Common myeloid progenitor, CD34-positive (primary cell): ENCODE results near the gene SORBS2.

Experiments
- CTCF ChIA-PET: fragments of 350-600 bp; sonication (Branson Sonifier 250); formaldehyde crosslinking; loops from one replicate; lab custom pipeline; 2021; ENCODE audit warnings: antibody characterized with exemption; lab: Charles Lee
- POLR2A ChIA-PET: fragments of 350-600 bp; sonication (Branson Sonifier 250); formaldehyde crosslinking; loops from one replicate; lab custom pipeline; 2021; ENCODE audit warnings: antibody characterized with exemption; lab: Charles Lee
- DNase-seq, 3 donors: peaks; one replicate each; pipeline versions ENCODE4 v3.0.0 to v3.0.0-alpha.2; 2013
- H3K27ac ChIP-seq, 2 experiments: 1 replicate in 1 of 2; 2 replicates in 1 of 2; pipeline ENCODE4 v1.7.0; 2013; ENCODE audit warnings: inconsistent platforms in 2 of 2, low read length in 2 of 2, mild to moderate bottlenecking in 2 of 2, low read depth in 1 of 2, moderate library complexity in 1 of 2; ENCODE audit not compliant: severe bottlenecking in 2 of 2, insufficient read depth in 1 of 2, poor library complexity in 1 of 2
- H3K27me3 ChIP-seq, 5 experiments: replicated peaks in 2 of 5; 1 replicate in 3 of 5; 2 replicates in 2 of 5; pipeline versions ENCODE4 v1.6.1 to v1.7.0; 2013; ENCODE audit warnings: low read length in 4 of 5, mild to moderate bottlenecking in 2 of 5, moderate library complexity in 2 of 5, inconsistent platforms in 1 of 5; ENCODE audit not compliant: insufficient read depth in 5 of 5, control insufficient read depth in 4 of 5
- H3K36me3 ChIP-seq, 4 experiments: 1 replicate in 2 of 4; 2 replicates in 2 of 4; pipeline versions ENCODE4 v1.6.1 to v1.7.0; 2013; ENCODE audit warnings: low read length in 3 of 4, control low read depth in 1 of 4, mild to moderate bottlenecking in 1 of 4; ENCODE audit not compliant: control insufficient read depth in 4 of 4, insufficient read depth in 4 of 4
- H3K4me1 ChIP-seq, 4 experiments: 1 replicate in 3 of 4; 2 replicates in 1 of 4; pipeline versions ENCODE4 v1.6.1 to v1.7.1; 2013; ENCODE audit warnings: low read length in 3 of 4, mild to moderate bottlenecking in 3 of 4, control low read depth in 1 of 4, inconsistent platforms in 1 of 4, moderate library complexity in 1 of 4; ENCODE audit not compliant: control insufficient read depth in 4 of 4, insufficient read depth in 4 of 4; ENCODE audit errors: control extremely low read depth in 1 of 4
- H3K4me3 ChIP-seq, 7 experiments: 1 replicate in 4 of 7; 2 replicates in 3 of 7; pipeline versions ENCODE4 v1.5.1 to v1.7.0; 2013; ENCODE audit warnings: mild to moderate bottlenecking in 7 of 7, low read length in 6 of 7, moderate library complexity in 6 of 7, inconsistent platforms in 2 of 7, low read depth in 2 of 7, control low read depth in 1 of 7; ENCODE audit not compliant: insufficient read depth in 4 of 7, control insufficient read depth in 1 of 7; ENCODE audit errors: extremely low read depth in 1 of 7
- H3K9me3 ChIP-seq, 5 experiments: 1 replicate in 4 of 5; 2 replicates in 1 of 5; pipeline versions ENCODE4 v1.6.1 to v1.7.1; 2013; ENCODE audit warnings: low read length in 4 of 5, mild to moderate bottlenecking in 2 of 5, inconsistent platforms in 1 of 5, low read depth in 1 of 5, moderate library complexity in 1 of 5; ENCODE audit not compliant: control insufficient read depth in 4 of 5, insufficient read depth in 2 of 5; ENCODE audit errors: control extremely low read depth in 1 of 5
- WGBS: methylation state at CpG from one replicate; pipeline ENCODE4 v1.1.5; 2013; ENCODE audit not compliant: insufficient coverage; 5-methylcytosine and 5-hydroxymethylcytosine counted together

The SORBS2 gene

GRCh38 chr4:185645403-185645802 is 166.6 kb downstream of the SORBS2 start:
- no peaks in the 10 kb centered on the region for H3K36me3 ChIP-seq
- no CpG with 5 or more reads among the region's 1 CpG for WGBS
- no peaks in the 10 kb centered on the region for H3K4me1 ChIP-seq
- H3K4me3 ChIP-seq = no peak overlapping the region
- peaks cover 0 to 7% (median 0%) of the 10 kb centered on the region in 5 experiments for H3K27me3 ChIP-seq
- ChIA-PET POLR2A (no interaction called here), CTCF (interaction anchor here (0.6 kb wide), 1 partner anchor 318 kb away, joined by 3 read pairs; no protein-coding TSS in a partner anchor)
- DNase-seq = no peak
- H3K27ac ChIP-seq = no peak overlapping the region
- no peaks in the 10 kb centered on the region for H3K9me3 ChIP-seq

- CTCF ChIA-PET = no interaction called here
- Histone ChIP-seq H3K27ac (no peak overlapping the region), H3K4me1 (no peaks in the 10 kb centered on the region), H3K36me3 (no peaks in the 10 kb centered on the region), H3K27me3 (peaks cover 0 to 15% (median 5%) of the 10 kb centered on the region in 5 experiments), H3K4me3 (no peak overlapping the region), H3K9me3 (no peaks in the 10 kb centered on the region)
- WGBS = 96% methylated on average over 2 of the region's 4 CpGs
- POLR2A ChIA-PET = no interaction called here
- no peak for DNase-seq
These were observed 167.6 kb downstream of the SORBS2 start for GRCh38 chr4:185644408-185644807.

GRCh38 chr4:185642907-185643306 is 169.1 kb downstream of the SORBS2 start:
- CTCF ChIA-PET = interaction anchor here (6.0 kb wide), 1 partner anchor 378 kb away, joined by 63 read pairs; no protein-coding TSS in a partner anchor
- POLR2A ChIA-PET = no interaction called here
- Histone ChIP-seq H3K9me3 (no peaks in the 10 kb centered on the region), H3K27me3 (peaks cover 4 to 30% (median 15%) of the 10 kb centered on the region in 5 experiments), H3K4me1 (peaks cover 0 to 12% (median 5%) of the 10 kb centered on the region in 4 experiments), H3K36me3 (no peaks in the 10 kb centered on the region), H3K4me3 (no peak overlapping the region), H3K27ac (no peak overlapping the region)
- no peak for DNase-seq
- WGBS = 90% methylated on average over 2 of the region's 3 CpGs

GRCh38 chr4:185640811-185641675 is 171.0 kb downstream of the SORBS2 start:
- no peak overlapping the region for H3K27ac ChIP-seq
- H3K9me3 ChIP-seq = no peaks in the 10 kb centered on the region
- H3K4me3 ChIP-seq = no peak overlapping the region
- POLR2A ChIA-PET = no interaction called here
- H3K27me3 ChIP-seq = peaks cover 4 to 41% (median 18%) of the 10 kb centered on the region in 5 experiments
- H3K36me3 ChIP-seq = no peaks in the 10 kb centered on the region
- 94% methylated on average over 2 of the region's 4 CpGs for WGBS
- CTCF ChIA-PET = interaction anchor here (0.8 to 6.0 kb wide), 10 partner anchors 14 to 398 kb away, joined by 3 to 63 read pairs (median 3); no protein-coding TSS in a partner anchor
- peak; percentile 72 to 86 (median 83) for DNase-seq
- H3K4me1 ChIP-seq = peaks cover 0 to 12% (median 5%) of the 10 kb centered on the region in 4 experiments

GRCh38 chr4:185638548-185639301 is 173.3 kb downstream of the SORBS2 start:
- WGBS = 3% methylated on average over 25 of the region's 41 CpGs
- peak in 1 of 3 donors; percentile 5 for DNase-seq
- H3K4me3 ChIP-seq = peak overlapping the region in 4 of 7 experiments; percentile 16 to 44 (median 38)
- peaks cover 4 to 42% (median 18%) of the 10 kb centered on the region in 5 experiments for H3K27me3 ChIP-seq
- H3K4me1 ChIP-seq = peaks cover 0 to 12% (median 5%) of the 10 kb centered on the region in 4 experiments
- peaks cover 0 to 4% (median 0%) of the 10 kb centered on the region in 5 experiments for H3K9me3 ChIP-seq
- no peaks in the 10 kb centered on the region for H3K36me3 ChIP-seq
- POLR2A ChIA-PET = no interaction called here
- CTCF ChIA-PET = interaction anchor here (0.6 to 6.0 kb wide), 5 partner anchors 13 to 498 kb away, joined by 3 to 63 read pairs (median 4); no protein-coding TSS in a partner anchor
- H3K27ac ChIP-seq = no peak overlapping the region

GRCh38 chr4:185638093-185638492 is 173.9 kb downstream of the SORBS2 start:
- ChIA-PET CTCF (interaction anchor here (1.2 to 6.0 kb wide), 3 partner anchors 13 to 400 kb away, joined by 4 to 63 read pairs (median 36); no protein-coding TSS in a partner anchor), POLR2A (no interaction called here)
- DNase-seq = peak in 2 of 3 donors; percentile 34 to 39
- Histone ChIP-seq H3K9me3 (peaks cover 0 to 4% (median 0%) of the 10 kb centered on the region in 5 experiments), H3K36me3 (no peaks in the 10 kb centered on the region), H3K4me1 (peaks cover 0 to 12% (median 5%) of the 10 kb centered on the region in 4 experiments), H3K4me3 (peak overlapping the region in 2 of 7 experiments; percentile 8 to 37), H3K27me3 (peaks cover 4 to 40% (median 18%) of the 10 kb centered on the region in 5 experiments), H3K27ac (no peak overlapping the region)
- WGBS = 9% methylated on average over 8 of the region's 15 CpGs
